Measurements from ENCODE around the gene VPS41.

VPS41 gene

DNA sequence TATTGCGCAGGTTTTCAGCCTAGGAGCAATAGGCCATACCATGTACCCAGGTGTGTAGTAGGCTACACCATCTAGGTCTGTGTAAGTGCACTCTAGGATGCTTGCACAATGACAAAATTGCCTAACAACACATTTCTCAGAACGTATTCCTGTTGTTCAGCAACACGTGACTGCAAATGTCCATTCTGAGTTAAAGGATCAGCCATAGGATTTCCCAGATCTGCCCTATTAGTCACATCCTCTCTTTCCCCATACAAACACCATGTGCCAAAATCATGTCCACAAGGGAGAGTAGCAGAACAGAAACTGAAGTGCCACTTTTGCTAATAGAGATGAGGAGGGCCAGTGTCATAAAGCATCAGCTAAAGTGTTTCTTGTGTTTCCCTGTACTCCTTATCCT, 235.2 kb downstream of the VPS41 start:
- Histone ChIP-seq H4K20me1 (ENCODE audit: insufficient read depth) (no peaks in the 10 kb centered on the region), H3K4me2 (no peak overlapping the region), H3K4me1 (ENCODE audit: low read depth, poor library complexity, severe bottlenecking) (no peaks in the 10 kb centered on the region), H3K4me3 (IDR thresholded peaks at IDR 0.05; ENCODE audit: insufficient read depth, low read depth, low read length) (no peak overlapping the region), H2AFZ (ENCODE audit: low read depth) (no peak overlapping the region), H3K27me3 (ENCODE audit: insufficient read depth, low read depth) (no peaks in the 10 kb centered on the region), H3K79me2 (ENCODE audit: insufficient read depth, low read depth) (no peaks in the 10 kb centered on the region), H3K36me3 (ENCODE audit: insufficient read depth) (no peaks in the 10 kb centered on the region), H3K9ac (no peak overlapping the region), H3K27ac (no peak overlapping the region)
- TF ChIP-seq, protein P1, sequence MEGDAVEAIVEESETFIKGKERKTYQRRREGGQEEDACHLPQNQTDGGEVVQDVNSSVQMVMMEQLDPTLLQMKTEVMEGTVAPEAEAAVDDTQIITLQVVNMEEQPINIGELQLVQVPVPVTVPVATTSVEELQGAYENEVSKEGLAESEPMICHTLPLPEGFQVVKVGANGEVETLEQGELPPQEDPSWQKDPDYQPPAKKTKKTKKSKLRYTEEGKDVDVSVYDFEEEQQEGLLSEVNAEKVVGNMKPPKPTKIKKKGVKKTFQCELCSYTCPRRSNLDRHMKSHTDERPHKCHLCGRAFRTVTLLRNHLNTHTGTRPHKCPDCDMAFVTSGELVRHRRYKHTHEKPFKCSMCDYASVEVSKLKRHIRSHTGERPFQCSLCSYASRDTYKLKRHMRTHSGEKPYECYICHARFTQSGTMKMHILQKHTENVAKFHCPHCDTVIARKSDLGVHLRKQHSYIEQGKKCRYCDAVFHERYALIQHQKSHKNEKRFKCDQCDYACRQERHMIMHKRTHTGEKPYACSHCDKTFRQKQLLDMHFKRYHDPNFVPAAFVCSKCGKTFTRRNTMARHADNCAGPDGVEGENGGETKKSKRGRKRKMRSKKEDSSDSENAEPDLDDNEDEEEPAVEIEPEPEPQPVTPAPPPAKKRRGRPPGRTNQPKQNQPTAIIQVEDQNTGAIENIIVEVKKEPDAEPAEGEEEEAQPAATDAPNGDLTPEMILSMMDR (conservative IDR thresholded peaks at IDR 0.05; ENCODE audit: low read depth, low read length): no peak
